Fibroblast of pulmonary artery (primary cell): ENCODE results near the gene INO80D.

ENCODE experiments used
- DNase-seq: peaks from one replicate; pipeline ENCODE4 v3.0.0-alpha.2; 2010; ENCODE audit warnings: low read depth
- H3K4me3 ChIP-seq: replicated peaks from 2 replicates; pipeline ENCODE4 v1.5.1; 2011; ENCODE audit warnings: low read depth, mild to moderate bottlenecking, control low read depth, low read length, moderate library complexity
- TF ChIP-seq, protein P1 (sequence below): IDR thresholded peaks from 2 replicates; pipeline ENCODE4 v1.5.1; 2011; ENCODE audit warnings: mild to moderate bottlenecking, control low read depth, low read length, inconsistent platforms; ENCODE audit errors: missing control alignments

INO80D gene

DNA sequence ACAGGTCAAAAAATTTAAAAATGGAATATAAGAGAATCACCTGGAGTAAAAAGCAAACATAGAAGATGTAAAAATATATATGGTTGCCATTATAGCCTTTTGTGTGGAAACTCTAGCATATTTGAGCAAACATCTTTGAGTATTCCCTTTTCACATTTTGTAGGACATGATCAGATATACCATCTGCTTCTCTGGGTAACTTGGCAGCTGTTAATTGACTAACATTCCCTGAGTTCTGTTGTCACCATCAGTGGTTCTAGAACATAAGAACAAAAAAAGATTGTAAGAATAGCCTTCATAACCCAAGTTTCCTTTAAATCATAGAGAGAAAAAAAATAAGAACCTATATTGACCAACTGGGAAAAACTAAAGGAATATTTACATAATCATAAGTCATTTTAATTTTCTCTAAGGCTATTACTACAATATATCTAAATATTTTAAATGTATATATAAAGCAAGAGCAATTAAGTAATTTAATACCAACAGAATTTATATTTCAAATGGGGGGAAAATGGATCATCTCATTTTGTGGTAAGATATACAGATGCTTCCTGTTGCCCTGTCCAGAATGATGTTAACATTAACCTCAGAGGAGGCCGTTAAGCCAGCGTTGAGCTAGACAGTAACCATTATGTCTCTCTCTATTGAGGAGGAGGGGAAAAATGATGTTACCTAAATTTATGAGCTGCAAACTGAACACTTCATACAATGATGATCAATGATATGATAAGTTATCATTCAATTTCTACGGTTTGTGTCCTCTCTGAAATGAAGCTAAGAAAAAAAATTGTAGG is 9.8 kb upstream of the INO80D start:
- no peak overlapping the region for H3K4me3 ChIP-seq
- DNase-seq: no peak
- TF ChIP-seq, protein P1, sequence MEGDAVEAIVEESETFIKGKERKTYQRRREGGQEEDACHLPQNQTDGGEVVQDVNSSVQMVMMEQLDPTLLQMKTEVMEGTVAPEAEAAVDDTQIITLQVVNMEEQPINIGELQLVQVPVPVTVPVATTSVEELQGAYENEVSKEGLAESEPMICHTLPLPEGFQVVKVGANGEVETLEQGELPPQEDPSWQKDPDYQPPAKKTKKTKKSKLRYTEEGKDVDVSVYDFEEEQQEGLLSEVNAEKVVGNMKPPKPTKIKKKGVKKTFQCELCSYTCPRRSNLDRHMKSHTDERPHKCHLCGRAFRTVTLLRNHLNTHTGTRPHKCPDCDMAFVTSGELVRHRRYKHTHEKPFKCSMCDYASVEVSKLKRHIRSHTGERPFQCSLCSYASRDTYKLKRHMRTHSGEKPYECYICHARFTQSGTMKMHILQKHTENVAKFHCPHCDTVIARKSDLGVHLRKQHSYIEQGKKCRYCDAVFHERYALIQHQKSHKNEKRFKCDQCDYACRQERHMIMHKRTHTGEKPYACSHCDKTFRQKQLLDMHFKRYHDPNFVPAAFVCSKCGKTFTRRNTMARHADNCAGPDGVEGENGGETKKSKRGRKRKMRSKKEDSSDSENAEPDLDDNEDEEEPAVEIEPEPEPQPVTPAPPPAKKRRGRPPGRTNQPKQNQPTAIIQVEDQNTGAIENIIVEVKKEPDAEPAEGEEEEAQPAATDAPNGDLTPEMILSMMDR: no peak

DNA sequence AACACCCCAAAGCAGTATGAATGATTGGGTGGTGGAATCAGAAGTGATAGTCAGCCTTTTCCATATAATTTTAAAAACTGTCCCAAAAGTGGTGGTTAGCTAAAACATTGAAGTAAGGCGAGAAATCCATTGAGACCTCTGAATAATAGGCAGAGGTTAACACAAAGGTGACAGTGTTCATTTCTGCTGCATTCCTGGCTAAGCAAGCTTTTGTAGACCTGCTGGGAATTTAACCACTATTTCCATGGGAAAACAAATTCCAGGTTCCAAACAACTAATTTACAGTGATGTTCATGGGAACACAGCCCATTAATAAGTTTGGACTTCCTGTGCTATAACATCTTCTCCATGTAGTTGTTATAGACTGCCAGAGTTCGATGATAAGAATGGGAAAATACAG is 6.3 kb upstream of the INO80D start:
- DNase-seq: no peak
- no peak overlapping the region for H3K4me3 ChIP-seq
- TF ChIP-seq, protein P1: no peak

DNA sequence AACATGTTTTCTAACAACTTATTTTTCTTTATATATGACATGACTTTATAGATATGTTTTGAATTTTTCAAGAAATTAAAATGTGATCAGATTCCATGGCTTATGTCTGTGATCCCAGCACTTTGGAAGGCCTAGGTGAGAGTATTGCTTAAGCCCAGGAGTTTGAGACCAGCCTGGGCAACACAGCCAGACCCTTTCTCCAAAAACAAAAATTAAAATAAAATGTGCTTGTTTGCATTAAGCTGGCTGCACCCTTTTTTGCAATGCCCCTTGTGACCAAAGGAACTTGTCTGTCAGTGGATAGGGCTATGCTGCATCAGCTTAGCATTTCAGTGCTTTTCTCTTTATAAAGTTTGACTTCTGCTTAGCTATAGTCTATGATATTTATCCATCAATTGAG is 2.3 kb upstream of the INO80D start:
- DNase-seq: no peak
- no peak overlapping the region for H3K4me3 ChIP-seq
- TF ChIP-seq, protein P1: no peak

DNA sequence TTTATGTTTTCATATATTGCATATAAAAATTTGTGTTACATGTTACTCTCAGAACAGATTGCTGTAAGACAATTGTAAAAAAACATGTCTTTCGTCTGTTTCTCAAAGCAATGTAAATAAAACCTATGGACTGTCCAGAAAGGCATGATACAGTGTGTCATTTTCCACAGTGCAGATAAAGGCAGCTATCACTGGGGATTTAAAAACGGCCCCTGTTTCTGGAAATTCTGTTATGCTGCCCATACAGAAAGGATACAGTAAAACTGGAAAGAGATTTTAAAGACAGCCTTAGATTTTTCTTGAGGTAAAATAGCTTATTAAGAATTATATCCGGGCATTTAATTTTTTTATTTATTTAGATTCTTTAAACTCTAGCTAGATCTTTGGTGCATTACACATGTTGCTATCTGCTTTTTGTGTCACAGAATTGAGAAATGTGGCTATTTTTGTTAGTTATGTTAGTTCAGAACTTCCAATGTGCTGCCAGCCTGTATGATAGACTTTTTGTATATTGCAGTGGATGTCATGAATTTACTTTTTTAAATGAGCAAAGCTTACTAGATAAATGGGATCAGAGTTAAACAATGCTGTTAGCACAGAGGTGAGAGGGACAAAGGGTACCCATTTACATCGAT is 859 bp upstream of the INO80D start:
- DNase-seq: no peak
- H3K4me3 ChIP-seq: peak overlapping the region; percentile 69
- TF ChIP-seq, protein P1: no peak

DNA sequence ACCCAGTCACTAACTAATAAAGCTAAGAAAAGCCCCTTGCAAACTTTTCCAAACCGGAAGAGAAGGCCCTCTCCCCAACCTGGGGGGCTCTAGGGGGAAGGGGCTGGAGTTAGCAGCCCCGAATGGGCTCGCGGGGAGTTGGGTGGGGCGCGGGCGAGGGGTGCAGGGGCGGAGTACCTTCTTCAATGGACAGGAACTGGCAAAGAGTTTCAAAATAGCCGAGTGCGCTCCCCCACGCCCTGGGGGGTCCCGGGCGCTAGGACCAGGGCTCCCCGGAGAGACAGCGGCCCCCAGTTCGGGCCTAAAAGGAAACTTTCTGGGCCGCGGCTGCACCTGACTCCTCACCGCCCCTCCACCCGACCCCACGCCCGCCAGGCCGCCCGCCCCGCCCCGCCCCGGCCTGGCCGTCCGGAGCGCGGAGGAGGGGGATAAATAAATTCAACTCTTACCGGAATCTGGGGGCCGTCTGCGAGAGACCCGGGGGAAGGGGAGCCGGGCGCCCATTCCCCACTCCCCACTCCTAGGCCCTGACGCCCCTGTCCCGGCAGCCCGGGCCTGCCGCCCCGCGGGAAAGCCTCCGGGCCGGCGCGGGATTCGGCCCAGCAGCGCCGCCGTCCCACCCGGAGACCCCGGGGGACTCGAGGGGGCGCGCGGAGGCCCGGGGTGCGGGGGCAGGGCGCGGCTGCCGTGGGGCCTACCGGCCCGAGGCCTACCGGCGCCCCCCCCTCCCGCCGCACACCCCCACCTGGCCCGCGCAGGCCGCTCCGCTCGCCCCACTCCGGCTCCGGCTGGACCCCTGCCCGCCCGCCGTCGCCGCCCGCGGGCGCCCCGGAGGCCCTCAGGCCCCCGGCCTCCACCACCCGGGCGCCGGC is 868 bp downstream of the INO80D start:
- H3K4me3 ChIP-seq: peak overlapping the region; percentile 69
- TF ChIP-seq, protein P1: no peak
- DNase-seq: no peak

DNA sequence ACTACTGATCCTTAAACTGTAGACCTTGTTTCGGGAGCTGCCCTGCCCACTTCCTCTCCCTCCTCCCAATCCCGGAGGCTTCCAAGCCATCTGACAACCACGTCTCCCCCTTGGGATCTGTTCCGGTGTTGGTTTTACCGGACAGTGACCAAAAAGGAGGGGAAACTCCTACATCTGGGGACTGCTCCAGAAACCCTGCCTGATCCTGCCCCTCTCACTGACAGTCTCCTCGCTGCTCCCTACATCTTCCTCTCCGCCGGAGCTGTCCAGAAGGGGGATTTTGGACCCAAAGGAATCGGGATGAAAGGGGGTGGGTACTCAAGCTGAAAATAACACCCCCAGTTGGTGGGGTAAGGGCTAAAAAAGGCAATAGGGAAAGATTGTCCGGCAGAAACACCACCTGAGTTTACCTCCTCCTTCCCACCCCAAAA is 1.5 kb downstream of the INO80D start:
- H3K4me3 ChIP-seq: peak overlapping the region; percentile 69
- DNase-seq: peak; percentile 77
- TF ChIP-seq, protein P1: no peak
